ENCODE data around the gene MAPRE2.

GRCh38 chr18:35127201-35127600 lies 86.0 kb downstream of the MAPRE2 start:
- TF ChIP-seq CTCF (IDR thresholded peaks at IDR 0.05; ENCODE audit: low read depth, low read length, poor library complexity, severe bottlenecking) (no peak), EZH2phosphoT487 (IDR thresholded peaks at IDR 0.05; ENCODE audit: borderline replicate concordance, low read length) (no peak)
